ENCODE measurements around the gene CTXND1.

The CTXND1 gene

GRCh38 chr15:80270472-80270871, 18.5 kb upstream of the CTXND1 start:
- no peak overlapping the region for H3K4me3 ChIP-seq (ENCODE audit: low read length)
- no peak for TF ChIP-seq CTCF (conservative IDR thresholded peaks at IDR 0.05; ENCODE audit: low read length)
- DNase-seq (ENCODE audit: low read depth), result no peak

- no peak for DNase-seq (ENCODE audit: low read depth)
- no peak for TF ChIP-seq CTCF (conservative IDR thresholded peaks at IDR 0.05; ENCODE audit: low read length)
- H3K4me3 ChIP-seq (ENCODE audit: low read length), result no peak overlapping the region
Measured at GRCh38 chr15:80268101-80268500, 16.1 kb upstream of the CTXND1 start.

DNA sequence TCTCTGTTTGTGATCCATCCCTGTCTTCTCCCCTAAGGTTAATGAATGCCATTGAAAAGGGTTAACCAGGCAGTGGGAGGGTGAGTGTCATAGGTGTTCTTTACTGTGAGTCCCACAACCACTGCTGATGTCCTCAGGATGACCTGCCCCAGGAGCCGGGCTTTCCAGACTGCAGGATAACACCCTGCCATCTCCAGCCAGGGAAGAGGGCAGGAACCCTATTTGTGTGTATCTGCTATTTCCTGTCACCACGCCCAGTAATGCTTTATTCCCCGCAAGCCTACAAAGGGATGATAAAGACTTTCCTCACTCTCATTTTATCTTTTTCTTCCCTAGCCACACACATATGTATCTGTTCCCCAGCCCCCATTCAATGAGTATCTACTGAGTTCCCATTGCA, 15.6 kb upstream of the CTXND1 start:
- no peak for TF ChIP-seq CTCF (conservative IDR thresholded peaks at IDR 0.05; ENCODE audit: low read length)
- no peak overlapping the region for H3K4me3 ChIP-seq (ENCODE audit: low read length)
- DNase-seq (ENCODE audit: low read depth), result no peak

DNA sequence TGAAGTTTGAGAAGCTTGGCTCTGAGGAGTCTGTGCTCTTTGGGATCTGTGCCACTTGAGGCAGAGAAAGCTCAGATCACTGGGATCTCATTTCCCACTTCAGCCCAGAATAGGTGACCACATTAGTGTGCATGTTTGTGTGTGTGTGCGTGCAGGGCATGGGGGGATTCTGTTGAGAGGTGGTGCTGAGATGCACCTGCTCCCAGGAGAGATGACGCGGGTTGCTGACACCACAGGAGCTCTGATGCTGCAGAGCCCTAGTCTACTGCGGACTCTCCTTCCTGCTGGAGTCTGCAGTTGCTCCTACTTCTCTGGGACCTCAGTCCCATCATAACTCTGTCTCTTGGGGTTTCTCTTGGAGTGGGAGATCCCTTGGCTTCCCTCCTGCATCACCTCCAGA, 14.7 kb upstream of the CTXND1 start:
- no peak for DNase-seq (ENCODE audit: low read depth)
- no peak overlapping the region for H3K4me3 ChIP-seq (ENCODE audit: low read length)
- TF ChIP-seq CTCF (conservative IDR thresholded peaks at IDR 0.05; ENCODE audit: low read length), result no peak

- no peak for DNase-seq (ENCODE audit: low read depth)
- H3K4me3 ChIP-seq (ENCODE audit: low read length), result no peak overlapping the region
- no peak for TF ChIP-seq CTCF (conservative IDR thresholded peaks at IDR 0.05; ENCODE audit: low read length)
Measured at GRCh38 chr15:80266113-80266512, 14.1 kb upstream of the CTXND1 start.

DNA sequence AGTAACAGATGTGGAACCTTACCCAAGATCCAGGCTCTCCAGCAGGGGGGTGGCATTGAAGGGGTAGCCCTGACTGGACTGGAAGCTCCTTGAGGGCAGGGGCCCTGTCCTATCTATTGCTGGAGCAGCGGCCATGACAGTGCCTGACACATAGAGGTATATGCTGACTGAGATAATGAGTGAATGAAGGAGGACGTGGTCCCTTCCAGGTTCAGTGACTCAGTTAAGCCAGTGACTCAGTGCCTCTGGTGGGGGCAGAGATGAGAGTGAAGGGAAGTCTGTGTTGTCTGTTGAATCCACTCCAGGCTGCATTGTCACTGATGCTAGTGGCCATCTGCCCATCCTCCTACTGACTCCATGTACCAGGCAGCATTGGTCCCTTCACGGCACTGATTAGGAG, 13.0 kb upstream of the CTXND1 start:
- H3K4me3 ChIP-seq (ENCODE audit: low read length), result no peak overlapping the region
- DNase-seq (ENCODE audit: low read depth), result no peak
- TF ChIP-seq CTCF (conservative IDR thresholded peaks at IDR 0.05; ENCODE audit: low read length), result no peak

- DNase-seq (ENCODE audit: low read depth), result peak; percentile 4
- TF ChIP-seq CTCF (conservative IDR thresholded peaks at IDR 0.05; ENCODE audit: low read length), result no peak
- no peak overlapping the region for H3K4me3 ChIP-seq (ENCODE audit: low read length)
Measured at GRCh38 chr15:80264031-80264430, 12.0 kb upstream of the CTXND1 start.
